Measurements from ENCODE around the gene PRDM15.

The PRDM15 gene

GRCh38 chr21:41777951-41778815 is 101.0 kb downstream of the PRDM15 start:
- DNase-seq (ENCODE audit: low read depth), result no peak

- no peak for DNase-seq (ENCODE audit: low read depth)
Measured at GRCh38 chr21:41776778-41777177, 102.4 kb downstream of the PRDM15 start.

- DNase-seq (ENCODE audit: low read depth), result no peak
Measured at GRCh38 chr21:41775149-41775472, 104.0 kb downstream of the PRDM15 start.

GRCh38 chr21:41774467-41775148 is 104.5 kb downstream of the PRDM15 start:
- no peak for DNase-seq (ENCODE audit: low read depth)

- DNase-seq (ENCODE audit: low read depth), result no peak
Measured at GRCh38 chr21:41772351-41773080, 106.6 kb downstream of the PRDM15 start.

- no peak for DNase-seq (ENCODE audit: low read depth)
Measured at GRCh38 chr21:41771625-41771945, 107.6 kb downstream of the PRDM15 start.

- DNase-seq (ENCODE audit: low read depth), result no peak
Measured at GRCh38 chr21:41770901-41771624, 108.1 kb downstream of the PRDM15 start.

DNA sequence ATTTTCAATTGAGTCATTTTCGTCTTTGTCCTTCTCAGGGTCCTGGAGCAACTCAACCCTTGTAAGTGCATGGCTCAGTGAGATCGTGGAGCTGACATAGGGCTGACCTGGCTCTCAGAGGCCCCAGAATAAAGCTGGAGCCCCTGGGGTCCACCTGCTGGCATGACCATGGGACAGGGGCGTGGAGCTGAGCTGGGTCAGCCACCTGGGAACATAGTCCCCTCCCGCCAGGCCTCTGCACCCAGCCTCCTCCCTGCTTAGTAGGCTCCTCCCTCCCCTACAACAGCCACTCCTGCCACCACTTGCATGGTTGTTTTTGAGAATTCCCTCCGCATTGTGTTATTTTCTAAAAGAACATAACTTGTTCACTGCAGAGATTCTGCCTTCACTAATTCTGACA is 109.2 kb downstream of the PRDM15 start:
- DNase-seq (ENCODE audit: low read depth), result no peak

GRCh38 chr21:41769521-41769920 is 109.6 kb downstream of the PRDM15 start:
- DNase-seq (ENCODE audit: low read depth), result no peak

DNA sequence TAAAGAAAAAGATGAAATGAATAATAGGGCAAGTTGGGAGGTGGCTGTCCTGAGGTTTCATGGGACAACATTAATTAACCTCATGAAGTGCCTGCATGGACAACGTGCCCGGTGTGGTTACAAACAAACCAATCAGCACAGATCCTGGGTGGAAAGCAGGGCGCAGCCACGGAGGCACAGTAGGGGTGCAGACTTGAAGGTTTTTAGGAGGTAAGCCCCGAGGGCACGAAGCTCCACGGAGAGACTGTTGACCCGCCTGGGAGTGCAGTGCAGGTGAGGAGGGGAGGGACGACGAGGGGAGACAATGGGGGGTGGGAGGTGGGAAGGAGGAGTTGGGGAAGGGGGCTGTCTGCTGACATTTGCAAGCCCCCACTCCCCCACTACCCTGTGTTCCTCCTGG is 110.0 kb downstream of the PRDM15 start:
- DNase-seq (ENCODE audit: low read depth), result no peak

DNA sequence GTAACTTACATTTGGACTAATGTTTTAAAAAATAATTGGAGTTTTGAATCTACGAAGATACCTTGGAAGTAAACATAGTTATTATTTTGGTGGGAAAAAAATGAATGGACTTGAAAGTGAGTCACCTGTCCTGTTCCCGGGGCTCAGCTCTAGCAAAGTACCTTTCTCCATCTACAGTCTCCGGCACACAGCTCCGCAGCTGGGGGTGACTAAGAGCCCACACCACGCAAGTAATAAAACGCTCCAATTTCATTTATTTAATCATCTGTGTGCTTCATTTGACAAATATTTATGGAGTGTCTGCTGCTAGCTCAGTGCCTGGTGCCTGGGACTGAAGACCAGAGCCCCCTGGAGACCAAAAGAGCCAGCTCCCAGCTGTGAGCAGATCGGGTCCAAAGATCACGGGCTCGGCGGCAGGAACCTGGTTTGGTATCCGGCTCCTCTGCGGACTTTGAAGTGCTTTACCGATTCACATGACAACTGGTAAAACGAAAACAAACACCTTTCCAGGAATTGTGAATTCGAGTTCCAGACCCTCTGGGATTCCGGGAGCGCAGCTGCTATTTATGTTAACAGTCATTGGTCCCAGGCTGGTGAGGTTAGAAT is 110.6 kb downstream of the PRDM15 start:
- no peak for DNase-seq (ENCODE audit: low read depth)

DNA sequence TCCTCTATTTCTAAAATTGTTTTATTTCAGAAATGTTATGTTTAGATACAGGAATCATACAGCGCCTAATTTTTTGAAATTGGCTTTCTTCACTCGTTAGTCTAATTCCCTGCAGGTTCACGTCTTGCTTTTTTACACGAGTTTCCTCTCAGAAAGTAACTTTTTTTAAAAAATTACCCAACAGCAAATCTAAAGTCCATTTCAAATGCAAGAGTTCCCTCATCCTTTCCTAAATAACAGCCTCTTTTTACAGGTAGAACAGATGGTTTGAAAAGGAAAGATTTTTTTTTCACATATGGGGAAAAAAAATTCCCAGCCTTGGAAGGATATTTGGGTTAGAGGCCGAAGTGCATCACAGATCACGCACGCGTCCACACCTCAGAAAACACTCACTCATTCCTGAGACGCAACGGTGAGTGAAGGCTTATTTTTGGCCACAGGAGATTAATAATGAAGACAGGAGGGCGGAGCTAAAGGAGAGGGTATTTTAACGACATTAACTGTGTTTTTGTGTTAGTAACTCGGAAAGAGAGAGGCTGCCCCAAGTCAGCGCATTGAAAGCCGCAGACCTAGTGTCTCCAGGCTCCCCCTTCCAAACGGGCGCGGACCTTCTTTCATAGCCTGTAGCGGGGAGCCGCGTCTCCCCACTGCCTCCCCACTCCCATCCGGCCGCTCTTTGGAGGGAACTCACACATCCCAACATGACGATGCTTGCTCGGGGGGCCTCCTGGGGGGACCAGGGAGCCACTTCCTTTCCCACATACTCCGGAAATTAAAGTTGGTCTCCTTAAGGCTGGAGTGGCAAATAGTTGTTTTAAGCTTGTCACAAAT is 111.3 kb downstream of the PRDM15 start:
- no peak for DNase-seq (ENCODE audit: low read depth)

- no peak for DNase-seq (ENCODE audit: low read depth)
Measured at GRCh38 chr21:41766883-41767605, 112.1 kb downstream of the PRDM15 start, which contains the start of gene RIPK4. RIPK4 (minus strand) TSS chr21:41767052; CDS start chr21:41767041, 11 bp downstream.

DNA sequence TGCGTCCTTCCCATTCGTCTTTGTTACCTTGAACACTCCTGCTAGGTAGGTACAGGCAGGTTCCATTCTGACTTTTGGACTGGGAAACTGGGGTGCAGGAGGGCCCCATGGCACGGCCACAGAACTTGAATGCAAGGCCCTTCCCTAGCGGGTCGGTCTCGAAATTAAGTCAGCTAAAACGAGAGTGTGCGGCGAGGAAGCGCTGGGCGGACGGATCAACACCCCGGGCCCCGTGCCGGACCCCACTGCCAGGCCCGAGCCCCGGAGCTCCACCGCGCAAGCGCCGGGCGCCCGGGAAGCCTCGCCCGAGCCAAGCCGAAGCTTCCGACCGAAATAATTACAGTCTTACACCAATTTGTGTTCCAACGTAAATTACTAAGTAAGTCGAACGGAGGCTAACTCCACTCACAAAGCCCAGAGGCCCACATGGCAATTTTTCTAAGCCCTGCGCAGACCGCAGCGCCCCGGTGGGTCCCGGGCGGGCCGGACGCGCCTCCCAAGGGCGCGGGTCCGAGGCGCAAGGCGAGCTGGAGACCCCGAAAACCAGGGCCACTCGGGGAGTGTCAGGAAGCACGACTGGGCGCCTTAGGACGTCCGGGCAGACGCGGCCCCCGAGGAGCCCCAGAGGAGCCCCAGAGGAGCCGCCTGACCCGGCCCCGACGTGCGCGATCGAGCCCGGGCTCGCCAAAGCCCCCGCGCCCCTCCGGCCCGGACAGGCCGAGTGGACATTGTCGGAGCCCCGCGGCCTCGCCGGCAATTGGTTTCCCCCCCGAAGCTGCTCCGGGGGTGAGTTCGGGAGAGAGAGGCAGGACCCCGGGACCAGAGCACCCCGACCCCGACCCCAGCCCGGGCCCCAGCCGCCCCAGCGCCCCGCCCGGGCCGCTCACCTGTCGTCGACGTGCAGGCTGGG is 112.9 kb downstream of the PRDM15 start:
- no peak for DNase-seq (ENCODE audit: low read depth)

- DNase-seq (ENCODE audit: low read depth), result no peak
Measured at GRCh38 chr21:41765420-41765821, 113.7 kb downstream of the PRDM15 start.

- no peak for DNase-seq (ENCODE audit: low read depth)
Measured at GRCh38 chr21:41764558-41765419, 114.4 kb downstream of the PRDM15 start.

DNA sequence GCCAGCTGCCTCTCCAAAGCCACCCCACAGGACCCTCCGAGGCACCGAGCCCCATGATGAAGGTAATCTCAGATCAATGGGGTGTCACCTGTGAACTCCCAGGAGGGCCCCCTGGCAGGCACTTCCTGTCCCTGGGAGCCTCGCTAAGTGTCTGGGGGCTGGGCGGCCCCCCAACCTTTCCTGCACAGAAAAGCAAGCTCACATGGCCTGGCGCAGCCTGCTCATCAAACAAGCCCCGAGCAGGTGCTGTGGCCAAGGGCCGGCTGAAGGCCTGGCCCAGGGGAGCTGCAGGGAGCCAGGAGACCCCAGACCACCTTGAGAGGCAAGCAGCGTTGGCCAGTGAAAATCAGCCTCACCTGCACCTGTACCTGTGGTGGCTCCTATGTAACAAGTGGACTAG is 115.1 kb downstream of the PRDM15 start:
- DNase-seq (ENCODE audit: low read depth), result no peak

DNA sequence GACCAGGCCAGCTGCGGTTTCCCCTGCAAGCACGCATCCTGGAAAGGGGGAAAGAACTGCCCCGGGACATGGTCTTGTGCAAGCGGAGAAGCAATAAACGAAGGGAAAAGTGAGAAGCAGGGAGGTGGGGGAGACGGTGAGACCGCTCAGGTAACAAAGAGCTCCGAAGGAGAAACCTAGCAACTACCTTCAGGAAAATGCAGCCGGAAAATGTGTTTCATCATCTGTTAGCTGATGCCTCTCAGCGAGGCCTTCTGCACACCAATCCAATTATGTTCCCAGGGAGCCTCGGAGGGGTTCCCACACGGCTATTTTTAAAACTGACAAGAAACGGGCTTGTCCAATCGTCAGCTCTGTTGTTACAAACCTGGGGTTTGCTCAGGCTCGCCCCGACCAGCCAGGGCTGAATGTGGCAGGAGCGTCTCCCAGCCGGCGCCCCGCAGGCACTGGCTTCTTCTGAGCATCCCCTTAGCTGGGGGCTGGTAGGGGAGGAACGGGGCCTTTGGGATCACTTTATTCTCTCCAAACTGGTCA is 115.7 kb downstream of the PRDM15 start:
- DNase-seq (ENCODE audit: low read depth), result no peak
